ENCODE measurements around the gene APEX1.

Gene APEX1

GRCh38 chr14:20421267-20421666 is 33.8 kb upstream of the APEX1 start:
- H3K36me3 ChIP-seq: no peaks in the 10 kb centered on the region
- no peaks in the 10 kb centered on the region for H3K9me3 ChIP-seq
- TF ChIP-seq CTCF (IDR thresholded peaks at IDR 0.05): no peak
- intact Hi-C loops (cut with DNase I; ENCODE audit: low total_unique reads): no loop called here
- H3K27ac ChIP-seq: no peak overlapping the region
- DNase-seq: no peak
- H3K4me3 ChIP-seq: no peak overlapping the region
- H3K4me1 ChIP-seq: no peaks in the 10 kb centered on the region
- H3K27me3 ChIP-seq: no peaks in the 10 kb centered on the region

GRCh38 chr14:20422886-20423285 is 32.1 kb upstream of the APEX1 start:
- TF ChIP-seq CTCF (IDR thresholded peaks at IDR 0.05): no peak
- intact Hi-C loops (cut with DNase I; ENCODE audit: low total_unique reads): no loop called here
- Histone ChIP-seq H3K36me3 (no peaks in the 10 kb centered on the region), H3K27ac (no peak overlapping the region), H3K4me3 (no peak overlapping the region), H3K9me3 (no peaks in the 10 kb centered on the region), H3K4me1 (no peaks in the 10 kb centered on the region), H3K27me3 (no peaks in the 10 kb centered on the region)
- DNase-seq: no peak

- Histone ChIP-seq H3K27ac (no peak overlapping the region), H3K27me3 (no peaks in the 10 kb centered on the region), H3K36me3 (no peaks in the 10 kb centered on the region), H3K4me3 (no peak overlapping the region), H3K9me3 (no peaks in the 10 kb centered on the region), H3K4me1 (peaks cover 0 to 1% (median 0%) of the 10 kb centered on the region in 4 donors)
- DNase-seq: no peak
- TF ChIP-seq CTCF (IDR thresholded peaks at IDR 0.05): no peak
- intact Hi-C loops (cut with DNase I; ENCODE audit: low total_unique reads): no loop called here
Observed at GRCh38 chr14:20424851-20425250, 30.2 kb upstream of the APEX1 start.

GRCh38 chr14:20427231-20428009 is 27.6 kb upstream of the APEX1 start:
- Histone ChIP-seq H3K9me3 (no peaks in the 10 kb centered on the region), H3K4me1 (peaks cover 0 to 3% (median 0%) of the 10 kb centered on the region in 4 donors), H3K27ac (no peak overlapping the region), H3K36me3 (no peaks in the 10 kb centered on the region), H3K4me3 (no peak overlapping the region), H3K27me3 (no peaks in the 10 kb centered on the region)
- TF ChIP-seq CTCF (IDR thresholded peaks at IDR 0.05): no peak
- intact Hi-C loops (cut with DNase I; ENCODE audit: low total_unique reads): no loop called here
- no peak for DNase-seq

- Histone ChIP-seq H3K4me1 (peaks cover 0 to 3% (median 0%) of the 10 kb centered on the region in 4 donors), H3K9me3 (no peaks in the 10 kb centered on the region), H3K27ac (no peak overlapping the region), H3K4me3 (no peak overlapping the region), H3K36me3 (no peaks in the 10 kb centered on the region), H3K27me3 (no peaks in the 10 kb centered on the region)
- no peak for DNase-seq
- intact Hi-C loops (cut with DNase I; ENCODE audit: low total_unique reads): no loop called here
- no peak for TF ChIP-seq CTCF (IDR thresholded peaks at IDR 0.05)
Observed at GRCh38 chr14:20428010-20428365, 27.0 kb upstream of the APEX1 start.
